ENCODE data around the gene CTXND2.

Gene CTXND2

DNA sequence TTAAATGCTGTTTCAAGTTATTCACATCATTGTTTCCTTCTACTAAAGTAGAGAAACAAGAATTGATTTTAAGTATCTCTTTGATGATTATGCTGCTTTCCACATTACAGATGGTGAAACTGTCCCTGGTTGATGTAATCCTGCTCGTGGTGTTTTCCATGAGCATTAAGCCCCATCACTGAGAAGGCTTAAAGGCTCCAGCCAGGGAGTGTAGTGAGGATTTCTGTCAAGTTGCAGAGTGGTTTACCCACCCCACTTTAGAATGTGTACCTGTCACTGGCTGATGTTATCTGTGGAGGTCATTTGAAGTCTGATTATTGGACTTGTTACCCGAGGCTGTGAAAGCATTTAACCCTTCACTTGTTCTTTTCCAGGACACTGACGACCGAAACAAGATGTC is 74.8 kb downstream of the CTXND2 start:
- H3K9me3 Mint-ChIP-seq = no peaks in the 10 kb centered on the region
- peaks cover 65% of the 10 kb centered on the region for H3K36me3 Mint-ChIP-seq (ENCODE audit: low read depth)
- H3K4me3 Mint-ChIP-seq = no peak overlapping the region
- H3K27ac Mint-ChIP-seq = no peak overlapping the region
- H3K4me1 Mint-ChIP-seq (ENCODE audit: low read depth) = peaks cover 6% of the 10 kb centered on the region
- H3K27me3 Mint-ChIP-seq (ENCODE audit: low read depth) = no peaks in the 10 kb centered on the region
